ENCODE results near the gene UBAP2.

Gene UBAP2

DNA sequence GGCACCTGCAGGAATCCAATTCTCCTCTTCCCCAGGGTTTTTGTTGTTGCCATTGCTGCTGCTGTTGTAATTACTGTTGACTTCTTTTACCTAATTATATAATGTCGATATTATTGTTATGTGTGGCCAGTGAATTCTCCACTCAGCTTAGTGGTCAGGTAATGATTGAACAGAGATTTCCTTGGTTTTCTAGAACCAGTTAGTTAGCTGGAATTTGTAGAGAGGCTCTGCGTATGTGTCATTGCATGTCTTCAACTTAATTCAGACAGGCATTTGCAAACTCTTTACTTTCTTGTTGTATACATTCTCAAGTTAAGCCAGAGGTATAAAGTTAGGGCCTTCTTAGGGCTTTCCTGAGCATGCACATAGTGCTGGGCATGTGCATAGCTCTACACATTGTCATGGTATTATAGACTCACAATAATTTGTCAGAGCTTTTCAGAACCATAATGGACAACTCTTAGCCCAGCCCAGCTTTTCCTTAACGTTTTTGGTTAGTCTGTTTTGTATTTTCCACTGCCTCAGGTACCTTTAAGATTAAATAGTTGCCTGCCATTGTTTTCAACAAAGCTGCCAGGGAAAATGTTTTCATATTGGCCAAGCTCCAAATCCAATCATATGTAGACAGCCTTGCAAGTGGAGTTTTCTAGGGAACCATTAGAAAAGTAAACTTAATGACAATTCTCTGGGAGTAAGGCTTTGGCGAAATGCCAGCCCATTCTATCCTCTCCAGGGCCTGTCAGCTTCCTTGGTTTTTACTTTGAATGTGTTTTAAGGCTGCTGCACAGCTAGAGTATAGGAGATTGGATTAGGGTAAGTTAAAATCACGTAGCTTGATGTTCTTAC is 163.6 kb downstream of the UBAP2 start:
- H3K9me2 ChIP-seq (replicated peaks; ENCODE audit: insufficient read depth, low read length) = no peaks in the 10 kb centered on the region
- H3K4me2 ChIP-seq (ENCODE audit: low read depth, low read length) = no peak overlapping the region
- TF ChIP-seq EZH2phosphoT487 (IDR thresholded peaks at IDR 0.05; ENCODE audit: low read length) = no peak
- TF ChIP-seq EZH2 (optimal IDR thresholded peaks at IDR 0.05; ENCODE audit: low read depth, low read length) = no peak
- TF ChIP-seq, protein P1, sequence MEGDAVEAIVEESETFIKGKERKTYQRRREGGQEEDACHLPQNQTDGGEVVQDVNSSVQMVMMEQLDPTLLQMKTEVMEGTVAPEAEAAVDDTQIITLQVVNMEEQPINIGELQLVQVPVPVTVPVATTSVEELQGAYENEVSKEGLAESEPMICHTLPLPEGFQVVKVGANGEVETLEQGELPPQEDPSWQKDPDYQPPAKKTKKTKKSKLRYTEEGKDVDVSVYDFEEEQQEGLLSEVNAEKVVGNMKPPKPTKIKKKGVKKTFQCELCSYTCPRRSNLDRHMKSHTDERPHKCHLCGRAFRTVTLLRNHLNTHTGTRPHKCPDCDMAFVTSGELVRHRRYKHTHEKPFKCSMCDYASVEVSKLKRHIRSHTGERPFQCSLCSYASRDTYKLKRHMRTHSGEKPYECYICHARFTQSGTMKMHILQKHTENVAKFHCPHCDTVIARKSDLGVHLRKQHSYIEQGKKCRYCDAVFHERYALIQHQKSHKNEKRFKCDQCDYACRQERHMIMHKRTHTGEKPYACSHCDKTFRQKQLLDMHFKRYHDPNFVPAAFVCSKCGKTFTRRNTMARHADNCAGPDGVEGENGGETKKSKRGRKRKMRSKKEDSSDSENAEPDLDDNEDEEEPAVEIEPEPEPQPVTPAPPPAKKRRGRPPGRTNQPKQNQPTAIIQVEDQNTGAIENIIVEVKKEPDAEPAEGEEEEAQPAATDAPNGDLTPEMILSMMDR (IDR thresholded peaks at IDR 0.05; ENCODE audit: low read length) = no peak
- no peaks in the 10 kb centered on the region for H3K27me3 ChIP-seq (replicated peaks; ENCODE audit: insufficient read depth, low read length)
- no peaks in the 10 kb centered on the region for H3K9me3 ChIP-seq (replicated peaks; ENCODE audit: insufficient read depth, low read length)
- no peak overlapping the region for H2AFZ ChIP-seq (ENCODE audit: low read length)
- no peaks in the 10 kb centered on the region; the same call in 1 of the 2 replicates for H3K36me3 ChIP-seq (replicated peaks; ENCODE audit: insufficient read depth, low read length)
- no peaks in the 10 kb centered on the region for H3F3A ChIP-seq (ENCODE audit: insufficient read depth, low read length)
- H4K20me1 ChIP-seq (ENCODE audit: insufficient read depth, low read length) = 0 out of 2 replicates have a peak, but pooled peaks cover 4% of the 10 kb centered on the region
- H3K4me3 ChIP-seq (ENCODE audit: low read length) = no peak overlapping the region
- no peak overlapping the region for H3K9ac ChIP-seq (ENCODE audit: low read length)
- DNase-seq = no peak
- no peaks in the 10 kb centered on the region for H3K4me1 ChIP-seq (ENCODE audit: low read length)
- H3K27ac ChIP-seq (ENCODE audit: low read length) = no peak overlapping the region
- peaks cover 58% of the 10 kb centered on the region for H3K79me2 ChIP-seq (ENCODE audit: low read length)

DNA sequence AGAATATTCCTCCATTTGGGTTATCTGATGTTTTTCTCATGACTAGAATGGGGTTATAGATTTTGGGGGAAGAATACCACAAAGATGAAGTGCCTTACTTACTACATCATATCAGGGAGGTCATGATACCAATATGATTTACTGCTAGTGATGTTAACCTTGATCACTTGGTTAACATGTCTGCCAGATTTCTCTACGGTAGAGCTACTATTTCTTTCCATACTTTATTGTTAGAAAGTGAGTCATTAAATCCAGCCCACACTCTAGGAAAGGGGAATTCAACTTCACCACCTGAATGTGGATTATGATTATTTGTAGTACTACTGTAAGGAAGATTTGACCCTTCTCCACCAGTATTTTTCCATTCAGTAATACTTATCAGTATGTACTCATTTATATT is 167.1 kb downstream of the UBAP2 start:
- Histone ChIP-seq H4K20me1 (ENCODE audit: insufficient read depth, low read length) (0 out of 2 replicates have a peak, but pooled peaks cover 4% of the 10 kb centered on the region), H3K9me3 (replicated peaks; ENCODE audit: insufficient read depth, low read length) (no peaks in the 10 kb centered on the region), H3K4me2 (ENCODE audit: low read depth, low read length) (no peak overlapping the region), H2AFZ (ENCODE audit: low read length) (no peak overlapping the region), H3K4me1 (ENCODE audit: low read length) (no peaks in the 10 kb centered on the region), H3K4me3 (ENCODE audit: low read length) (no peak overlapping the region), H3K27ac (ENCODE audit: low read length) (no peak overlapping the region), H3K9ac (ENCODE audit: low read length) (no peak overlapping the region), H3K36me3 (replicated peaks; ENCODE audit: insufficient read depth, low read length) (no peaks in the 10 kb centered on the region; the same call in 1 of the 2 replicates), H3K27me3 (replicated peaks; ENCODE audit: insufficient read depth, low read length) (no peaks in the 10 kb centered on the region), H3F3A (ENCODE audit: insufficient read depth, low read length) (no peaks in the 10 kb centered on the region), H3K79me2 (ENCODE audit: low read length) (peaks cover 87% of the 10 kb centered on the region), H3K9me2 (replicated peaks; ENCODE audit: insufficient read depth, low read length) (no peaks in the 10 kb centered on the region)
- no peak for DNase-seq
- TF ChIP-seq, protein P1 (IDR thresholded peaks at IDR 0.05; ENCODE audit: low read length) = no peak
- TF ChIP-seq EZH2phosphoT487 (IDR thresholded peaks at IDR 0.05; ENCODE audit: low read length) (no peak), EZH2 (optimal IDR thresholded peaks at IDR 0.05; ENCODE audit: low read depth, low read length) (no peak)

DNA sequence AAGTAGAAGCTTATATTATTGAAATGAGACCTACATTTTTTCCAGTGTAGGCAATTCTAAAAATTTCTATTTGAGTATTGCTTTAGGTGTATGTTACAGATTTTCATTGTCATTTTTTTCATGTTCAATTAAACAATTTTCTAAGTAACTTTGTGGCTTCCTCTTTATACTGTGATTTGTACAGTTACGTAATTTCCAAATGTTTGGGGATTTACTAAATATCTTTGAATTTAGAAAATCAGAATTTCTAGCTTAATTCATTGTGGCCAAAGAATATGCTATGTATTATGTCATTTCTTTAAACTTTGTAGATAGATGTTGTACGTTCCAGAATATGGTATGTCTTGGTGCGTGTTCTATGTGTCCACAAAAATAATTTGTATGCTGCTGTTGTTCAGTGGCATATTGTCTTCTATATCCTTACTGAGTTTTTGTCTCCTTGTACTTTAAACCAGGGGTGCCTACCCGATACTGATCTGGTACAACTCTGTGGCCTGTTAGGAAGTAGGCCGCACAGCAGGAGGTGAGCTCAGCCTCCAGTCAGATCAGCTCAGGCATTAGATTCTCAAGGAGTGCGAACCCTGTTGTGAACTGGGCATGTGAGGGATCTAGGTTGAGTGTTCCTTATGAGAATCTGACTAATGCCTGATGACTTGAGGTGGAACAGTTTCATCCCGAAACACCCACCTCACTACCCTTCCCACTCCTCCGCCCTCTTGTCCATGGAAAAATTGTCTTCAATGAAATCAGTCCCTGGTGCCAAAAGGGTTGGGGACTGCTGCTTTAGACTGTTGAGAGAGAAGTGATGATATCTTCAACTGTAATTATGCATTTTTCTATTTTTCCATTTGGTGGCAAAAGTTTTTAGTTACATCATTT is 168.2 kb downstream of the UBAP2 start:
- no peaks in the 10 kb centered on the region; the same call in 1 of the 2 replicates for H3F3A ChIP-seq (ENCODE audit: insufficient read depth, low read length)
- no peaks in the 10 kb centered on the region for H3K9me3 ChIP-seq (replicated peaks; ENCODE audit: insufficient read depth, low read length)
- H4K20me1 ChIP-seq (ENCODE audit: insufficient read depth, low read length) = 0 out of 2 replicates have a peak, but pooled peaks cover 4% of the 10 kb centered on the region
- no peak overlapping the region for H3K4me3 ChIP-seq (ENCODE audit: low read length)
- H3K4me1 ChIP-seq (ENCODE audit: low read length) = no peaks in the 10 kb centered on the region
- DNase-seq = no peak
- H3K27me3 ChIP-seq (replicated peaks; ENCODE audit: insufficient read depth, low read length) = no peaks in the 10 kb centered on the region
- no peak overlapping the region for H2AFZ ChIP-seq (ENCODE audit: low read length)
- no peak for TF ChIP-seq EZH2 (optimal IDR thresholded peaks at IDR 0.05; ENCODE audit: low read depth, low read length)
- no peak for TF ChIP-seq EZH2phosphoT487 (IDR thresholded peaks at IDR 0.05; ENCODE audit: low read length)
- TF ChIP-seq, protein P1 (IDR thresholded peaks at IDR 0.05; ENCODE audit: low read length) = no peak
- no peaks in the 10 kb centered on the region for H3K36me3 ChIP-seq (replicated peaks; ENCODE audit: insufficient read depth, low read length)
- no peak overlapping the region for H3K4me2 ChIP-seq (ENCODE audit: low read depth, low read length)
- H3K9ac ChIP-seq (ENCODE audit: low read length) = no peak overlapping the region
- H3K9me2 ChIP-seq (replicated peaks; ENCODE audit: insufficient read depth, low read length) = no peaks in the 10 kb centered on the region
- no peak overlapping the region for H3K27ac ChIP-seq (ENCODE audit: low read length)
- H3K79me2 ChIP-seq (ENCODE audit: low read length) = peaks cover 89% of the 10 kb centered on the region
